Endothelial cell of umbilical vein (primary cell): ENCODE results near the gene STX8.
"Not testable (repeated sequence)": the region's sequence is repeated elsewhere in the genome, so short reads cannot be mapped to it uniquely, and the experiment has no call there.

Experiments
- POLR2A ChIP-seq: IDR thresholded peaks from 2 replicates; pipeline ENCODE4 v1.6.1; 2012; ENCODE audit warnings: low read depth, mild to moderate bottlenecking, control low read depth, low read length
- TF ChIP-seq, protein P1 (sequence below), 2 donors: IDR thresholded peaks; 1 replicate in 1 of 2; 2 replicates in 1 of 2; pipeline ENCODE4 v1.5.1; 2011; ENCODE audit warnings: low read length in 2 of 2, mild to moderate bottlenecking in 2 of 2, moderate library complexity in 2 of 2, control low read depth in 1 of 2, inconsistent platforms in 1 of 2, low read depth in 1 of 2; ENCODE audit not compliant: insufficient read depth in 1 of 2; ENCODE audit errors: extremely low read depth in 1 of 2

DNA sequence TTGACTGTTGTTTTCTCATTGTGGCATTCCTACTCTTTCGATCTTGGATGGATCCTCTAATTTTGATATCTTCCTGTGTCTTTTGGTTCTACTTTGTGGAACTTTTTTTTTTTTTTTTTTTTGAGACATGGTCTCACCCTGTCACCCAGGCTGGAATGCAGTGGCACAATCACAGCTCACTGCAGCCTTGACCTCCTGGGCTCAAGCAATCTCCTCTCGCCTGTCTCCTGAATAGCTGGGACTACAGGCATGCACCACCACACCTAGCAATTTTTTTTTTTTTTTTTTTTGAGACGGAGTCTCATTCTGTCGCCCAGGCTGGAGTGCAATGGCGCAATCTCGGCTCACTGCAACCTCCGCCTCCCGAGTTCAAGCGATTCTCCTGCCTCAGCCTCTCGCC, 220.4 kb downstream of the STX8 start:
- TF ChIP-seq, protein P1, sequence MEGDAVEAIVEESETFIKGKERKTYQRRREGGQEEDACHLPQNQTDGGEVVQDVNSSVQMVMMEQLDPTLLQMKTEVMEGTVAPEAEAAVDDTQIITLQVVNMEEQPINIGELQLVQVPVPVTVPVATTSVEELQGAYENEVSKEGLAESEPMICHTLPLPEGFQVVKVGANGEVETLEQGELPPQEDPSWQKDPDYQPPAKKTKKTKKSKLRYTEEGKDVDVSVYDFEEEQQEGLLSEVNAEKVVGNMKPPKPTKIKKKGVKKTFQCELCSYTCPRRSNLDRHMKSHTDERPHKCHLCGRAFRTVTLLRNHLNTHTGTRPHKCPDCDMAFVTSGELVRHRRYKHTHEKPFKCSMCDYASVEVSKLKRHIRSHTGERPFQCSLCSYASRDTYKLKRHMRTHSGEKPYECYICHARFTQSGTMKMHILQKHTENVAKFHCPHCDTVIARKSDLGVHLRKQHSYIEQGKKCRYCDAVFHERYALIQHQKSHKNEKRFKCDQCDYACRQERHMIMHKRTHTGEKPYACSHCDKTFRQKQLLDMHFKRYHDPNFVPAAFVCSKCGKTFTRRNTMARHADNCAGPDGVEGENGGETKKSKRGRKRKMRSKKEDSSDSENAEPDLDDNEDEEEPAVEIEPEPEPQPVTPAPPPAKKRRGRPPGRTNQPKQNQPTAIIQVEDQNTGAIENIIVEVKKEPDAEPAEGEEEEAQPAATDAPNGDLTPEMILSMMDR (IDR thresholded peaks at IDR 0.05; ENCODE audit: extremely low read depth in 1 of 2, insufficient read depth in 1 of 2, low read depth in 1 of 2, low read length in 2 of 2) = not testable (repeated sequence)
- not testable (repeated sequence) for TF ChIP-seq POLR2A
